Measurements from ENCODE around the gene ABLIM1.

Gene ABLIM1

DNA sequence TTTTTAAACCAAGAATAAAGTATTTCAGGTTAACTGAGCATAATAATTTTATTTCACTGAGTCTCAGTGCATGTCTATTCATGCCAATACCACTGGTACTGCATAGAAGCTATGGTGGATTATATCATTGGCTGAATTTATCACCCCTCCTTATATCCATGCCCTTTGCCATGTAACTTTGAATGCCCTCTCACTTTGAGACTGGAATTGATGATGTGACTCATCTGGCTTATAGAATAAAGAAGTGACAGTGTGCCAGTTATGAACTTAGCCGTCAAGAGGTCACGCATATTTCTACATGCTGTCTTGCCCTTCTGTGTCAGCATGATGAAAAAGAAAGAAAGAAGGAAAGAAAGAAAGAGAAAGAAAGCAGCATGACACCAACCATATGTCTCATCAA lies 20.7 kb upstream of the ABLIM1 start:
- no peak for DNase-seq

DNA sequence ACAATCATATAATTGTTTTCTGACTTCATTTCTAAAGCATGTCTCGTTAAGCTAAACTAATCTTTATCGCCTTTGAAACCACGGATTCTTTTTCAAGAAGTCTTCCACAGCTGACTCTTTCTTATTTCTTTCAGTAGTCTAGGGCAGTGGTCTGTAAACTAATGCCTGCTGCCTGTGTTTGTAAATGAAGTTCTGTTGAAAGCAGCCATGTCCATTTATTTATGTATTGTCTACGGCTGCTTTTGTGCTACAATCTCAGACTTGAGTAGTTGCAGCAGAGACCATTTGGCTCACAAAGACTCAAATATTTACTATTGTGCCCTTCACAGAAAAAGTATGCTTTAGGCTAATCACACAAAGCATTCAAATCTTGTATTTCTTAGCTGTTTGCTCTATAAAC lies 20.3 kb upstream of the ABLIM1 start:
- no peak for DNase-seq

- no peak for DNase-seq
Observed at GRCh38 chr10:114674346-114674745, 16.3 kb upstream of the ABLIM1 start.

GRCh38 chr10:114669648-114670047 lies 11.6 kb upstream of the ABLIM1 start:
- no peak for DNase-seq

- no peak for DNase-seq
Observed at GRCh38 chr10:114668375-114669080, 10.5 kb upstream of the ABLIM1 start.

DNA sequence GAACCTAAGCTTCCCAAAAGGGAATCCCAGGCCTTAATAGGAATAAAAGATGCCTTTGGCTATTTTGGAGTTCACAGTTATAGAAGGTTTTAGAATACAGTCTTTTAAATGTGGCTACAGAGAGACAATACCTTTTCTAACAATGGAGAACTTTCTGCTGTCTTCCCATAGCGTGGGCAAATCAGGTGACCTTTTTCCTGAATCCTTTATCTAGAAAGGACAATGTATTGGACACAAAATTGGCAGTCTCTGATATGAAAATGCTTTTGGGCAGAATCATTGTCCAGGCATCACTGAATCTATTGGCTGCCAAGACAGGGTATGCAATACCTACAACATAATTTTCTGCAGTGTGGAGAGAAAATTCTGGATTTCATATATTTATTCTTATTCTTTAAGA lies 7.8 kb upstream of the ABLIM1 start:
- no peak for DNase-seq

GRCh38 chr10:114665406-114665805 lies 7.3 kb upstream of the ABLIM1 start:
- DNase-seq = no peak

- no peak for DNase-seq
Observed at GRCh38 chr10:114664127-114664526, 6.1 kb upstream of the ABLIM1 start.

DNA sequence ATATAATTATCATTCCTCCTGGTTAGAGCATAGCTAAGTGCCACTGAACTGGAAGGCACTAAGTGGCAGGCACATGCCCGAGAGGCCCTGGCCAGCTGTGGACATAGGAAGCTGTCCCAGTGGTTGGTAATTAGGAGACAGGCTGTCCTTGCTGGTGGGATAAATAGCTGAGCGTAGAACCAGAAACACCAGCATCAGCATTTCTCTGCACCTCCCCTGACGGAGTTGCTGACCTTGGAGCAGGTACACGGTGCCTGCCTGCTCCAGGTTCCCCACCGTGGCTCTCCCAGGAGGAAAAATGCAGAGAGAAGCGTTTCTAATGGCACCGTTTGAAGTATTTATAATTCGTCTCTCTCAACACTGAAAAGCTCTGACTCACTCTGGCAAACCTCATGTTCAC lies 5.6 kb upstream of the ABLIM1 start:
- no peak for DNase-seq

DNA sequence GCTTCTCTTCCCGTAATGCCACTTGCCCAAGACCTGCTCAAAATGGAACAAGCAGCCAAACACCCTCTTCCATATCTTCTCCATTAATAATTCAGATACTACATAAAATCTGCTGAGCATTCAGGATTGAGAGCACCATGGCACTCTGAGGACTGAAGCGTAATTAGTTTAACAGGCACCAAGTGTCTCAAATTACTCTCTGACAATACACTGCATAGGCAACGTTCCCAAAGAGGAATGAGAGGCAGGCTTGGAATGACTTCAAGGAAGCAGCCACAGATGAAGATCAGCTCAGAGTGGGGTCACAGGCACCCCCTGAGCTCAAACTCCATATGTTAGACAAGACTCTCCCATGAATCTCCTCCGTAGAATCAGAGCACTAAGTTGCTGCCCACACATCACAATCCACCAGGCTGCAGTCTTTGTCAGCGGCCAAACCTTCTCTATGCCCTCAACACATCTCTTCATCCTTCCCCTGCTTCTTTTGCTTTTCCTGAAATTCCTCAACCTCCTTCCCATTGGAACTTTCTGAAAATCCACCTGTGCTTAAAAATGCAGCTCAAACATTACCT lies 4.7 kb upstream of the ABLIM1 start:
- DNase-seq = no peak

GRCh38 chr10:114661212-114661880 lies 3.3 kb upstream of the ABLIM1 start:
- DNase-seq = no peak

DNA sequence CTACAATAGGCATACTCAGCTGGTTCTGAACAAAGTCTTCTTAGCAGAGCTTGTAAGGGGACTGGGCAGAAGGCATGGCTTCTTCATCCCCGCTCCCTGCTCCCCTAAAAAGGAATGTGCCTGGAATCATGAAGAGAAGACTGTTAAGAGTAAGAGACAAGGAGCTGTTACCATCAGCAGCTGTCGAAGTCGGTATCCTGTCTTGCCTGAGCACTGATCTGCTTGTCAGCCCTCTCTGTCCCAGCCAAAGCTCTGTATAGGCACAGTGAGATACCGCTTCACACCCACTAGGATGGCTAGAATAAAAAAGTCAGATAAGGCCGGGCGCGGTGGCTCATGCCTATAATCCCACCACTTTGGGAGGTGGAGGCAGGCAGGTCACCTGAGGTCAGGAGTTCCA lies 2.4 kb downstream of the ABLIM1 start:
- DNase-seq = no peak

GRCh38 chr10:114654822-114655575 lies 3.1 kb downstream of the ABLIM1 start:
- DNase-seq = no peak

DNA sequence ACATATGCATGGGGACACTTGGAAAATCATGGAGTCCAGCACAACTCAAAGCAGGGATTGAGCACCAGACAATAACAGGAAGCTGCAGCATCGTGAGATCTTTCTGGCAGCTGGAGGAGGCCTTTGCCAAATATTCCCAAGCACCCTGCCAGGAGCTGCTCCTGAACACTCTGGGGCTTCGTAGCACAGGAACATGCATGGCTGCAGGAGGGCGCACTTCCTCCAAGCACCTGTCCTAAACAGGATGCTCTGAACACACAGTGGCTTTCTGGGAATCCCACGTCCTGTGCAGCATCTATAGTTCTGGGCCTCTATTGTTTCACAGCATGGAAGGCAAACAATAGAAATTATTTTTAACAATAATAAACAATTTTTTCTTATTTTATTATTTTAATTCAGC lies 4.1 kb downstream of the ABLIM1 start:
- DNase-seq = no peak

- no peak for DNase-seq
Observed at GRCh38 chr10:114652402-114653368, 5.4 kb downstream of the ABLIM1 start.

- DNase-seq = no peak
Observed at GRCh38 chr10:114650831-114651230, 7.2 kb downstream of the ABLIM1 start.

- no peak for DNase-seq
Observed at GRCh38 chr10:114650266-114650665, 7.8 kb downstream of the ABLIM1 start.

GRCh38 chr10:114649217-114649903 lies 8.7 kb downstream of the ABLIM1 start:
- no peak for DNase-seq

DNA sequence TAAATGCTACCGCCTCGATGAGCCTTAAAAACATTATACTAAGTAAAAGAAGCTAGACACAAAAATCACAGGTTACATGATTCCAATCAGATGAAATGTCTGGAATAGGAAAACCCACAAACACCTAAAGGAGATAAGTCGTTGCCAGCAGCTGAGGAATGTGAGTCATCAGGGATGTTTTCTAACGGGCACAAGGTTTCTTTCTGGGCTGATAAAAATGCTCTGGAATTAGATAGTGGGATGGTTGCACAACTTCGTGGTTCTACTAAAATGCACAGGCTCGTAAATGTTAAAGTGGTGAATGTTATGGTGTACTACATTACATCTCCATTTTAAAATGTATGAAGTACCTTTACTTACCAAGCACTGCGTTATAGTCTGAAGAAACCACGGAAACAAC lies 9.7 kb downstream of the ABLIM1 start:
- DNase-seq = no peak

DNA sequence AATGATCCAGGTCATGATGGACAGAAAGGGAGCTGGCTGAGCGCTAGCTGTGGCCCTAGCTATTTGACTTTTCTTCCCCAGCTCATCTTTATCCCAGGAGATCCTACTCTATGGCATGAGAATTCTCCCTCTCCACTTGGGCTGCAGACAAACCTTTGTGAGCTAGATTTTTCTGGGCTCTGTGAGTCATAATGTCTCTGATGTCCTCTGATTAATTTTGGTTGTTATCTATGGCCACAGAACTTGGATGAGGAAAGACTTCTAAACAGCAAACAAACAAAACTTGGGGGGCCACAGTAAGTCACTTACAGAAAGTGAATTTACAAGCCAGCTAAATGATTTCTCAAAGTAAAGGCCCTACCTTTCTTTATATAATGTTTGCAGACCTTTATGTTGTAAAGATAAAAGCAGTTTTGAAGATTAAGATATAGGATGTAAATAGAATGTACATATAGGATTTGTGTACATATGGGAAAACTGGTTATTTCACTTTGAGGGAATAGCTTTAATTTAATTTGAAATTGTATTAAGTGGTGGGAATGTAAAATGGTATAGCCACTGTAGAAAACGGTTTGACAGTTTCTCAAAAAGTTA lies 10.4 kb downstream of the ABLIM1 start:
- no peak for DNase-seq

DNA sequence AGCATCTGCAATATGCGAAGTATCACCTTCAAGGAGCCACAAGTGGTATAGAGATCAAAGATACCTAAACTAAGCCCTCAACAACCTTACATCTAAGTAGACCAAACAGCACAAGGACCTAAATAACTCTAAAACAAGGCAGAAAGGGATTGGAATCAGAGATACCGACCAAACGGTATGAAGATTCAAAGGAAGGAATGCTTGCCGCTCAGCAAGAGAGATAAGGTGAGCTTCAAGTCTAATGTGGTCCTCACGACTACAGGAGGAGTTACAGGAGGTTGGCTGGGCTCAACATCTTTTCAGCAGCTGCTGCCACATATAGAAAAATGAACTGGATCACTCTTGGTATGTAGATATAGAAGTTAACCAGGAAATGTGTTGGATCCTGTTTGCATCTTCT lies 11.6 kb downstream of the ABLIM1 start:
- no peak for DNase-seq

All from activated gamma-delta T cell (primary cell).